WTC11 (cell line): ENCODE results near the gene NUCB2.

Source experiments
- CTCF ChIP-seq: fragments of 200-600 bp; IDR thresholded peaks from 2 replicates; pipeline ENCODE4 v1.8.0; 2022; ENCODE audit warnings: antibody characterized with exemption
- ZBTB21 ChIP-seq: sonication (generic); formaldehyde crosslinking; IDR thresholded peaks from 2 replicates; pipeline ENCODE4 v1.8.1; 2023; ENCODE audit warnings: mild to moderate bottlenecking, missing genetic modification reagents, borderline replicate concordance
- TF ChIP-seq, protein P1 (sequence below): sonication (generic); formaldehyde crosslinking; conservative IDR thresholded peaks from 2 replicates; pipeline ENCODE4 v1.8.1; 2022; ENCODE audit warnings: mild to moderate bottlenecking, missing genetic modification reagents

- TF ChIP-seq, protein P1, sequence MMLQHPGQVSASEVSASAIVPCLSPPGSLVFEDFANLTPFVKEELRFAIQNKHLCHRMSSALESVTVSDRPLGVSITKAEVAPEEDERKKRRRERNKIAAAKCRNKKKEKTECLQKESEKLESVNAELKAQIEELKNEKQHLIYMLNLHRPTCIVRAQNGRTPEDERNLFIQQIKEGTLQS: no peak
- no peak for TF ChIP-seq CTCF
- TF ChIP-seq ZBTB21 (CRISPR knock-in tag): no peak
Measured at GRCh38 chr11:17313349-17314231, 37.1 kb downstream of the NUCB2 start.
